Activated CD8-positive, alpha-beta memory T cell treated with anti-CD3 and anti-CD28 coated beads, Interleukin-2, amount 50 U/mL, for 48 hours (primary cell): ENCODE data around the gene PAK1.

Source experiments
- DNase-seq: peaks from one replicate; pipeline ENCODE4 v3.0.0-alpha.2; 2020

PAK1 gene

GRCh38 chr11:77472991-77473800 lies 698 bp downstream of the PAK1 start:
- peak; percentile 76 for DNase-seq

- DNase-seq = no peak
Measured at GRCh38 chr11:77471558-77472193, 2.2 kb downstream of the PAK1 start.

GRCh38 chr11:77470971-77471370 lies 2.9 kb downstream of the PAK1 start:
- no peak for DNase-seq

- no peak for DNase-seq
Measured at GRCh38 chr11:77470504-77470903, 3.4 kb downstream of the PAK1 start.

GRCh38 chr11:77468527-77468926 lies 5.4 kb downstream of the PAK1 start:
- no peak for DNase-seq

- DNase-seq = no peak
Measured at GRCh38 chr11:77467993-77468392, 5.9 kb downstream of the PAK1 start.

GRCh38 chr11:77467233-77467632 lies 6.7 kb downstream of the PAK1 start:
- no peak for DNase-seq

GRCh38 chr11:77457340-77457739 lies 16.6 kb downstream of the PAK1 start:
- no peak for DNase-seq

- DNase-seq = no peak
Measured at GRCh38 chr11:77455740-77456139, 18.2 kb downstream of the PAK1 start.

- DNase-seq = no peak
Measured at GRCh38 chr11:77454867-77455655, 18.8 kb downstream of the PAK1 start.

- no peak for DNase-seq
Measured at GRCh38 chr11:77450227-77450626, 23.7 kb downstream of the PAK1 start.

GRCh38 chr11:77449784-77450183 lies 24.1 kb downstream of the PAK1 start:
- no peak for DNase-seq

GRCh38 chr11:77449060-77449521 lies 24.8 kb downstream of the PAK1 start:
- no peak for DNase-seq

- no peak for DNase-seq
Measured at GRCh38 chr11:77448269-77448668, 25.6 kb downstream of the PAK1 start.

GRCh38 chr11:77446911-77447629 lies 26.8 kb downstream of the PAK1 start:
- no peak for DNase-seq

GRCh38 chr11:77444261-77444660 lies 29.6 kb downstream of the PAK1 start:
- DNase-seq = no peak

- DNase-seq = no peak
Measured at GRCh38 chr11:77442394-77443053, 31.4 kb downstream of the PAK1 start.

- no peak for DNase-seq
Measured at GRCh38 chr11:77441426-77441825, 32.5 kb downstream of the PAK1 start.

GRCh38 chr11:77440678-77441077 lies 33.2 kb downstream of the PAK1 start:
- no peak for DNase-seq

GRCh38 chr11:77438487-77438886 lies 35.4 kb downstream of the PAK1 start:
- no peak for DNase-seq

- no peak for DNase-seq
Measured at GRCh38 chr11:77436969-77437368, 36.9 kb downstream of the PAK1 start.

- no peak for DNase-seq
Measured at GRCh38 chr11:77436506-77436905, 37.4 kb downstream of the PAK1 start.
